SJSA1 (cell line): ENCODE measurements around the gene CUEDC2. TPM values are rescaled to one million over a fixed set of nuclear protein-coding genes. Genes with fewer than 3 reads are reported as not detected.
A peak's percentile ranks its signal among the peaks of the same experiment; 100 is the strongest.

ENCODE experiments used
- DNase-seq, 2 experiments: peaks; one replicate each; pipeline ENCODE4 v3.0.0-alpha.2; 2015 to 2020; ENCODE audit warnings: low spot score in 2 of 2, low read depth in 1 of 2
- H3K27ac ChIP-seq: fragments of 250-450 bp; sonication (Bioruptor Pico); 2 replicates; pipeline ENCODE4 v1.5.1; 2020; ENCODE audit warnings: mild to moderate bottlenecking, moderate library complexity
- H3K27me3 ChIP-seq: fragments of 250-450 bp; sonication (Bioruptor Pico); replicated peaks from 2 replicates; pipeline ENCODE4 v1.5.1; 2020; ENCODE audit warnings: mild to moderate bottlenecking, moderate library complexity
- H3K36me3 ChIP-seq: fragments of 250-450 bp; sonication (Bioruptor Pico); 2 replicates; pipeline ENCODE4 v1.5.1; 2020; ENCODE audit warnings: mild to moderate bottlenecking
- H3K4me1 ChIP-seq: fragments of 250-450 bp; sonication (Bioruptor Pico); replicated peaks from 2 replicates; pipeline ENCODE4 v1.6.1; 2021; ENCODE audit warnings: mild to moderate bottlenecking
- H3K4me3 ChIP-seq: fragments of 250-450 bp; sonication (Bioruptor Pico); 2 replicates; pipeline ENCODE4 v1.5.1; 2020; ENCODE audit warnings: mild to moderate bottlenecking
- H3K9me3 ChIP-seq: fragments of 250-450 bp; sonication (Bioruptor Pico); replicated peaks from 2 replicates; pipeline ENCODE4 v1.5.1; 2020; ENCODE audit warnings: mild to moderate bottlenecking
- total RNA-seq: library from RNA; depleted of rRNA; stranded (reverse); fragments of >200 nt; shearing (Covaris generic); gene quantifications from 2 replicates; pipeline ENCODE4 v1.2.3, GENCODE V29; 2014

The CUEDC2 gene
- total RNA-seq, 1 experiment from 2014 or later, result 57.9 TPM

DNA sequence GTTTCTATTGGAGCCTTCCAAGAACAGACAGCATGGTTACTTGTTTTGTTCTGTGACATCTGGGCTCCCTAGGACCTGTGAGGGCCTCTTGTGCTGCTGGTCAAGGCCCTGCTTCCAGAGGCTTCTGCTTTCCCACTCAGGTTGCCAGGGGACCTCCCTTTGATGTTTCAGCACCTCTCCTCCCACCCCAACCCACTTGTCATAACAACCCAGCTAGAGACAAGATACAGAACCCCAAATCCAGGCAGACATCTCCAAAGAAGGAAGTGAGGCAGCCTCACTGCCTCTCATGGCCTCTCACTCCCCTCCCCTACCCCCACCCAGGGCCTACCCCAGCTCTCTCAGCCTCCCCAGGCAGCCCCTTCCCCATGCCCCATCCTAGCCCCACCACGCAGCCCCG lies 25.6 kb downstream of the CUEDC2 start:
- Histone ChIP-seq H3K36me3 (peaks cover 10% of the 10 kb centered on the region), H3K27ac (no peak overlapping the region), H3K9me3 (no peaks in the 10 kb centered on the region), H3K27me3 (peaks cover 44% of the 10 kb centered on the region), H3K4me3 (no peak overlapping the region), H3K4me1 (peaks cover 12% of the 10 kb centered on the region)
- no peak for DNase-seq

DNA sequence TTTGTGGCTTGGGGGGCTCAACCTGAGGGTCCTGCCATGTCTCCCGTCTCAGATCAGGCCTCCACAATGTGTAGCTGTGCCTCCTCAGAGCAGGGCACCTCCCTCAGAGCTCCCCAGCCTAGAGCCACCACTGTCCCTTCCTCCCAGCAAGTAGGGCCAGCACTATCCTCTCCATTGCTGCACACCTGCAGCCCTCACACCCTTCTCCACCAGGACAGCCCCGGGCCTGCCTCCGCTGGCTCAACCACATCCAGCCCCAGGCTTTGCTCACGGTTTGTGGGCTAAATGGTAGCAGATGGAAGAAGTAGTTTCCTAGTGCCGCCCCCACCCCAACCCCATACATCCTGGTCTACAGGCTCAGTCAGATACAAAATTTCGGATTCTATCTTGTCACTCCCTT lies 26.7 kb downstream of the CUEDC2 start:
- Histone ChIP-seq H3K4me3 (no peak overlapping the region), H3K4me1 (peaks cover 16% of the 10 kb centered on the region), H3K27ac (no peak overlapping the region), H3K27me3 (peaks cover 33% of the 10 kb centered on the region), H3K9me3 (no peaks in the 10 kb centered on the region), H3K36me3 (peaks cover 22% of the 10 kb centered on the region)
- no peak for DNase-seq

DNA sequence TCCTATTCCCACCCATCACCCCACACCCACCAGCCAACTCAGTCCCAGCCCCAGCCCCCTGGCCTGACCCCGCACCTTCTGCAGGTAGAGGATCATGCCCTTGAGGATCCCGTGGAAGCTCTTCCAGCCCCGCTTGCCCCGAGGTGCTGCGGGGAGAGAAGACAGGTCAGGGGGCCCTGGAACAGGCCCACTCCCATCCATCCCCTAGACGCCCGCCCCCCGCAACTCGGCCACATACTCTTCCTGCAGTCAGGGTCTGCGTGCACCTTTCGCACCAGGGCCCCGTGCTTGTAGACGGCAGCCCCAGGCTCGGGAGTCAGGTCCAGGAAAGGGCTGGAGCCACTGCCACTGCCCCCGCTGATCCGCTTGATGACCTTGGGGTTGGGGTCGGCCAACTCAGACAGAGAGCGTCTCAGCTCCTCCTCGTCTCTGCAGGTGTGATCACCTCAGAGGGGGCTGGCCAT lies 27.2 kb downstream of the CUEDC2 start:
- H3K27me3 ChIP-seq, result peaks cover 28% of the 10 kb centered on the region
- no peak overlapping the region for H3K27ac ChIP-seq
- DNase-seq, result no peak
- peaks cover 27% of the 10 kb centered on the region for H3K36me3 ChIP-seq
- no peak overlapping the region for H3K4me3 ChIP-seq
- H3K9me3 ChIP-seq, result no peaks in the 10 kb centered on the region
- H3K4me1 ChIP-seq, result peaks cover 16% of the 10 kb centered on the region

DNA sequence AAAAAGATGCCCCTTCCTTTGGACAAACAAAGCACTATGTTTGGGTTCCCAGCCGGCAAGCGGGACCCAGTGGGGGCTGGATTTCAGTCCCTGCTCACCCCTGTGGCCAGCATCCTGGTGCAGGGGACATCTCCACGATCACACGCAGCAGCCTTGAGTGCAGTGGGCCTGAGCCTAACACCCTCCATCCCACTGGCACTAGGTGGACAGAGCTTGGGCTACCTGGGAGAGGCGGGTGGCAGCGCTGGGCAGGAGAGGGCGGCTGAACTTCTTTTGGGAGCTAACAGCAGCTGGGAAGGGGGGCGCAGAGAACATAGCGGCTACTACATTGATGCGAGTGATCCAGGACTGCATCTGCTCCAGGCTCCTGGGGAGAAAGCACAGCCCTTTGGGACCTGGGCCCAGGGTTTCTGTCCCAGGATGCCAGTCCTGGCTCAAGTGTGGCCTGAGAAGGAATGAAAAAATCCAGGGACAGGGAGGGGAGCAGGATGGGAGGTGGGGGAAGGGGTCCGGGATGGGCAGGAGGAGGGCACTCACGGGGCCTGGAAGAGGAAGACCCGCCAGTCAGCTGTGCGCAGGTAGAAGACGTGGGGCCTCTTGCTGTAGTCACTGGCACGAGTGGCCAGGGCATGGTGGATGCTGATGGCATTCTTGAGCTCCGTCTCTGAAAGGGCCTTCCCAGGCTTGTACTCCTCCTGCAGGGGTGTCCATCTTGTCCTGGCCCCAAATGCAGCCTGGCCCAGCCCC lies 27.8 kb downstream of the CUEDC2 start:
- H3K9me3 ChIP-seq, result no peaks in the 10 kb centered on the region
- H3K4me3 ChIP-seq, result no peak overlapping the region
- DNase-seq, result no peak
- peaks cover 33% of the 10 kb centered on the region for H3K36me3 ChIP-seq
- H3K27ac ChIP-seq, result no peak overlapping the region
- H3K4me1 ChIP-seq, result peaks cover 21% of the 10 kb centered on the region
- peaks cover 22% of the 10 kb centered on the region for H3K27me3 ChIP-seq

DNA sequence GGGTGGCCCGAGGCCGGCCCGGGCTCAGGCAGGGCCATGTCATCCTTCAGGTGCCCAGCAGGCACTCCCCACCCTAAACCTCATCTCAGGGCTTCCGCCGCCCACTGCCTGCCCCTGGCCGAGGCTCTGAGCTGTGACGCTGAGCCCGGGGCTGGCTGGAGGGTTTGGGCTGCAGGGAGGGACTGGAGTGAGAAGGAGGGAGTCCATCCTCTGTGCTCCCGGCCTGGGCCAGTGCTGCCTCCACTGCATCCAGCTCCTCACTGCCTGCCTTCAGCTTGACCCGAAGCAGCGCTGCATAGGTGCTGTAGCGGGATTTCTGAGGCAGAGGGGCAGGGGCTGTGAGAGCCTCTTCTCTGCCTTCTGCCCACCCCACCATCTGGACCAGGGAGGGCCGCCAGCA lies 29.3 kb downstream of the CUEDC2 start:
- Histone ChIP-seq H3K4me1 (peaks cover 20% of the 10 kb centered on the region), H3K36me3 (peaks cover 47% of the 10 kb centered on the region)

DNA sequence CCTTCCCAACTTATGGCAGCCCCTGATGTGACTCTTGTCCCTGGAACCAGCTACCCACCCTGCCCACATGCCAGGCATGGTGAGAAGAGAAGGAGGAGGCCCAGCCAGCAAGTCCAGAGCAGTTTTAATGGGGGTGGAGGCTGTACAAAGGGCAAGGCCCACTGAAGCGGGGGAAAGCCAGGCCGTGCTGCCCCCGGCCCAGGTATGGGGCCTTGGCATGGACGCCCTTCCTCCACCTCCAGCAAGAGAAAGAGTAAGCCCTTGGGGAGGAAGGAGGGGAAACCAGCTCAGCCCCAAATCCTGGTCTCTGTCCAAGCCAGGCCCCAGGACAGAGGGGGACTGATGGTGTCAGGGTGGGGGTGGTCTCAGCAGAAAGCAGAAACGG lies 29.9 kb downstream of the CUEDC2 start:
- no peak overlapping the region for H3K4me3 ChIP-seq
- H3K27me3 ChIP-seq, result peaks cover 3% of the 10 kb centered on the region
- H3K36me3 ChIP-seq, result peaks cover 53% of the 10 kb centered on the region
- H3K27ac ChIP-seq, result no peak overlapping the region
- H3K9me3 ChIP-seq, result no peaks in the 10 kb centered on the region; the same call in 1 of the 2 replicates
- no peak for DNase-seq
- H3K4me1 ChIP-seq, result peaks cover 20% of the 10 kb centered on the region

More for the DNA sequence above, 29.3 kb downstream of the CUEDC2 start:
- Histone ChIP-seq H3K9me3 (no peaks in the 10 kb centered on the region; the same call in 1 of the 2 replicates), H3K27ac (no peak overlapping the region), H3K4me3 (no peak overlapping the region), H3K27me3 (peaks cover 10% of the 10 kb centered on the region)
- DNase-seq, result no peak

DNA sequence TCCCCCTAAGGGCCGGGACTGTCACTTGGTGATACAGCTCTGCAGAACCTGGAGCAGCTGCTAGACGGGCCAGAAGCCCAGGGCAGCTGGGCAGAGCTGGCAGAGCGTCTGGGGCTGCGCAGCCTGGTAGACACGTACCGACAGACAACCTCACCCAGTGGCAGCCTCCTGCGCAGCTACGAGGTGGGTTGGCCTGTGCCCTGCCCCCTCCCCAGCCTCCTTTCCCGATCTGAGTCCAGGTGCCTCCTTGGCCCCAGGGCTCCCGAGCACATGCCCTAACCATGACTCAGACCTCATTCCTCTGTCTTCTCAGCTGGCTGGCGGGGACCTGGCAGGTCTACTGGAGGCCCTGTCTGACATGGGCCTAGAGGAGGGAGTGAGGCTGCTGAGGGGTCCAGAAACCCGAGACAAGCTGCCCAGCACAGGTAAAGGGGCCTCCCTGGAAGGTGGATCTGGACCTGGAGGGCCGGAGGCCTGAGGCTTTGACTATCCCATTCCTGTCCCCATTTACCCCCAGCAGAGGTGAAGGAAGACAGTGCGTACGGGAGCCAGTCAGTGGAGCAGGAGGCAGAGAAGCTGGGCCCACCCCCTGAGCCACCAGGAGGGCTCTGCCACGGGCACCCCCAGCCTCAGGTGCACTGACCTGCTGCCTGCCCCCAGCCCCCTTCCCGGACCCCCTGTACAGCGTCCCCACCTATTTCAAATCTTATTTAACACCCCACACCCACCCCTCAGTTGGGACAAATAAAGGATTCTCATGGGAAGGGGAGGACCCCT lies 30.5 kb downstream of the CUEDC2 start:
- H3K36me3 ChIP-seq, result peaks cover 56% of the 10 kb centered on the region
- H3K9me3 ChIP-seq, result no peaks in the 10 kb centered on the region; the same call in 1 of the 2 replicates
- H3K27me3 ChIP-seq, result no peaks in the 10 kb centered on the region; the same call in 1 of the 2 replicates
- peak overlapping the region; percentile 67; the same call in 1 of the 2 replicates for H3K27ac ChIP-seq
- no peak overlapping the region for H3K4me3 ChIP-seq
- DNase-seq, result peak in 1 of 2 experiments; percentile 26
- peaks cover 20% of the 10 kb centered on the region for H3K4me1 ChIP-seq

DNA sequence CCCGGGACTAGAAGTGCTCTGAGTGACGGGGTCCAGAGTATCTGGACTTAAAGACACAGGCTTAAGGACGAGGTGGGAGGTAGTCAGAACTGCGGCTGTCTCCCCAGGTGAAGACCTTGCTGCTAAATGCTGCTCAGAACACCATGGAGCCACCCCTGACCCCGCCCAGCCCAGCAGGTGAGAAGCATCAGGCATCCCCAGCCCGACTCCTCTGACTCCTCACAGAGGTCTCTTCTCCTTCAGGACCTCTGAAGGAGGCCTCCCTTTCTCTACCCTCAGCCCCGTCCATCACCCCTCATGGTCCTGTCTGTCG lies 31.1 kb downstream of the CUEDC2 start:
- H3K4me1 ChIP-seq, result peaks cover 25% of the 10 kb centered on the region
- H3K36me3 ChIP-seq, result peaks cover 62% of the 10 kb centered on the region
- H3K27me3 ChIP-seq, result no peaks in the 10 kb centered on the region; the same call in 1 of the 2 replicates
- DNase-seq, result no peak
- no peak overlapping the region for H3K27ac ChIP-seq
- no peak overlapping the region for H3K4me3 ChIP-seq
- no peaks in the 10 kb centered on the region; the same call in 1 of the 2 replicates for H3K9me3 ChIP-seq

DNA sequence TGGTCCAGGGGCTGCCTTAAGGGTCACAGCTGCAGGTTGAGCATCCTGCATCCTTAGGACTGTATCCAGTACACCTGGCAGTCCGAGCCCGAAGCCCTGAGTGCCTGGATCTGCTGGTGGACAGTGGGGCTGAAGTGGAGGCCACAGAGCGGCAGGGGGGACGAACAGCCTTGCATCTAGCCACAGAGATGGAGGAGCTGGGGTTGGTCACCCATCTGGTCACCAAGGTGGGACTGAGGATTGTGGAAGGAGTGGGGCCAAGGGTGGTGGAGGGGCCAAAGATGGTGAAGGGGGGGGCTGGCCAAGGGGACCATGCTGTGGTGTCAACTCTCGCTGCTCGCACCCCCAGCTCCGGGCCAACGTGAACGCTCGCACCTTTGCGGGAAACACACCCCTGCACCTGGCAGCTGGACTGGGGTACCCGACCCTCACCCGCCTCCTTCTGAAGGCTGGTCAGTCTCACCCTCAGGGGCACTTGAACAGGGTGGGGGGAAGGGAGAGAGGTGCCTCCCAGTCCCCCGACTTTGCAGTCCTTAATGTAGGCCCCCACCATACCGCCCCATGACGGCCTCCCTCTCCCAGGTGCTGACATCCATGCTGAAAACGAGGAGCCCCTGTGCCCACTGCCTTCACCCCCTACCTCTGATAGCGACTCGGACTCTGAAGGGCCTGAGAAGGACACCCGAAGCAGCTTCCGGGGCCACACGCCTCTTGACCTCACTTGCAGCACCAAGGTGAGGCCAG lies 31.6 kb downstream of the CUEDC2 start:
- no peak overlapping the region for H3K4me3 ChIP-seq
- H3K9me3 ChIP-seq, result no peaks in the 10 kb centered on the region; the same call in 1 of the 2 replicates
- peaks cover 63% of the 10 kb centered on the region for H3K36me3 ChIP-seq
- H3K4me1 ChIP-seq, result peaks cover 30% of the 10 kb centered on the region
- H3K27me3 ChIP-seq, result no peaks in the 10 kb centered on the region; the same call in 1 of the 2 replicates
- H3K27ac ChIP-seq, result no peak overlapping the region
- no peak for DNase-seq

DNA sequence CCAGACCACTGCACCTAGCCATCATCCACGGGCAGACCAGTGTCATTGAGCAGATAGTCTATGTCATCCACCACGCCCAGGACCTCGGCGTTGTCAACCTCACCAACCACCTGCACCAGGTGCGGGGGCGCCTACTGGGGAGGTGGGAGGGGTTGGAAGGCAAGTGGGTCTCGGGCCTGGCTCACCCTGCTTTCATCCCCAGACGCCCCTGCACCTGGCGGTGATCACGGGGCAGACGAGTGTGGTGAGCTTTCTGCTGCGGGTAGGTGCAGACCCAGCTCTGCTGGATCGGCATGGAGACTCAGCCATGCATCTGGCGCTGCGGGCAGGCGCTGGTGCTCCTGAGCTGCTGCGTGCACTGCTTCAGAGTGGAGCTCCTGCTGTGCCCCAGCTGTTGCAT lies 32.3 kb downstream of the CUEDC2 start:
- no peak overlapping the region for H3K27ac ChIP-seq
- peaks cover 33% of the 10 kb centered on the region for H3K4me1 ChIP-seq
- no peak for DNase-seq
- H3K9me3 ChIP-seq, result no peaks in the 10 kb centered on the region; the same call in 1 of the 2 replicates
- no peak overlapping the region; the same call in 1 of the 2 replicates for H3K4me3 ChIP-seq
- H3K36me3 ChIP-seq, result peaks cover 63% of the 10 kb centered on the region
- no peaks in the 10 kb centered on the region; the same call in 1 of the 2 replicates for H3K27me3 ChIP-seq

DNA sequence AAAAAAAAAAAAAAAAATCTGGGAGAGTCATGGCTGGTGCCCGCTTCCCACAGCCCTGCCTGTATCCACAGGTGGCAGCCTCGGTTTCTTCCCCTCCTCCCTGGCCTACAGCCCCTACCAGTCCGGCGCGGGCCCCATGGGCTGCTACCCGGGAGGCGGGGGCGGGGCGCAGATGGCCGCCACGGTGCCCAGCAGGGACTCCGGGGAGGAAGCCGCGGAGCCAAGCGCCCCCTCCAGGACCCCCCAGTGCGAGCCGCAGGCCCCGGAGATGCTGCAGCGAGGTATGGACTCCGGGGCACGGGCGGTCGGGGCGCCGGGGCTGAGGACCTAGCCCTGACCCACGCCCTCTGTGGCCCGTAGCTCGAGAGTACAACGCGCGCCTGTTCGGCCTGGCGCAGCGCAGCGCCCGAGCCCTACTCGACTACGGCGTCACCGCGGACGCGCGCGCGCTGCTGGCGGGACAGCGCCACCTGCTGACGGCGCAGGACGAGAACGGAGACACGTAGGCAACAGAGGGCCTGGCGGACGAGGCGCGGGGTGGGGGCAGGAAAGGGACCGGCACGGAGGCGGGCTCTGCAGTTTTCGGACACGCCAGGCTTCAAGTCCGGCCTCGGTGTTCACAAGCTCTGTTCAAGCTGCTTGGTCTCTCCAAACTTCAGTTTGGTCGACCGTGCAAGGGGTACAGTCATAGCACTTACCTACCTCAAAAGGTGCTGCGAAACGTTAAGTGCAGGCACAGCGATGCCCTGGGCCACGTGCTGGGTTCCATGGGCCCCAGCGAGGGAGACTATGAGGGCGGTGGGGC lies 33.0 kb downstream of the CUEDC2 start:
- peak; percentile 82 to 88 for DNase-seq
- Histone ChIP-seq H3K27ac (no peak overlapping the region), H3K4me3 (peak overlapping the region; percentile 47), H3K27me3 (no peaks in the 10 kb centered on the region; the same call in 1 of the 2 replicates), H3K4me1 (peaks cover 39% of the 10 kb centered on the region), H3K36me3 (peaks cover 63% of the 10 kb centered on the region), H3K9me3 (no peaks in the 10 kb centered on the region; the same call in 1 of the 2 replicates)

DNA sequence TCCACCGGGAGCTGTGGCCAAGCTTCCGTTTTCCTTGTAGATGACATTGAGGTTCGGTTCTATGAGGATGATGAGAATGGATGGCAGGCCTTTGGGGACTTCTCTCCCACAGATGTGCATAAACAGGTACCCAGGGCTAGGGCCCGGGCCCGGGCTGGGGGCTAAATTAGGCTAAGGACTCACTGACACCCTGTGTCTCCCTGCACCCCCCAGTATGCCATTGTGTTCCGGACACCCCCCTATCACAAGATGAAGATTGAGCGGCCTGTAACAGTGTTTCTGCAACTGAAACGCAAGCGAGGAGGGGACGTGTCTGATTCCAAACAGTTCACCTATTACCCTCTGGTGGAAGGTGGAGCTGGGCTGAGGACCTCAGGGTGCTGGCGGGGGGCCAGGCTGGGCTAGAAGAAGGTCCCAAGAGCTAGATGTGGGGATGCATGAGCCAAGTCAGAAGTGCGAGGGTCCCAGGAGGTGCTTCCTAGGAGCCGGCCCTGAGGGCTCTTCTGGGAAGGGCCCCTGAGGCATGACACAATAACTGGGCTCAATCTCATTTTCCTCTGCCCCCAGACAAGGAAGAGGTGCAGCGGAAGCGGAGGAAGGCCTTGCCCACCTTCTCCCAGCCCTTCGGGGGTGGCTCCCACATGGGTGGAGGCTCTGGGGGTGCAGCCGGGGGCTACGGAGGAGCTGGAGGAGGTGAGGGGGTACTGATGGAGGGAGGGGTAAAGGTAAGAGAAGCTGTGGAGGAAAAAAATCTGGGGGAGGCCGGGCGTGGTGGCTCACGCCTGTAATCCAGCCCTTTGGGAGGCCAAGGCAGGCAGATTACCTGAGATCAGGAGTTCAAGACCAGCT lies 34.0 kb downstream of the CUEDC2 start:
- peaks cover 43% of the 10 kb centered on the region for H3K4me1 ChIP-seq
- H3K9me3 ChIP-seq, result no peaks in the 10 kb centered on the region; the same call in 1 of the 2 replicates
- H3K27me3 ChIP-seq, result no peaks in the 10 kb centered on the region; the same call in 1 of the 2 replicates
- peaks cover 62% of the 10 kb centered on the region for H3K36me3 ChIP-seq
- H3K27ac ChIP-seq, result no peak overlapping the region
- H3K4me3 ChIP-seq, result no peak overlapping the region
- no peak for DNase-seq
